HTR-8/SVneo (cell line): ENCODE measurements around the gene CAPN13.

Source experiments
- DNase-seq: peaks from one replicate; pipeline ENCODE4 v3.0.0; 2011; ENCODE audit warnings: low spot score, mixed read lengths; ENCODE audit not compliant: insufficient read length
- FAIRE-seq: peaks from 2 replicates; lab custom pipeline; 2011; peaks lifted over from hg19 to GRCh38; lab: Jason Lieb, UNC

CAPN13 gene

DNA sequence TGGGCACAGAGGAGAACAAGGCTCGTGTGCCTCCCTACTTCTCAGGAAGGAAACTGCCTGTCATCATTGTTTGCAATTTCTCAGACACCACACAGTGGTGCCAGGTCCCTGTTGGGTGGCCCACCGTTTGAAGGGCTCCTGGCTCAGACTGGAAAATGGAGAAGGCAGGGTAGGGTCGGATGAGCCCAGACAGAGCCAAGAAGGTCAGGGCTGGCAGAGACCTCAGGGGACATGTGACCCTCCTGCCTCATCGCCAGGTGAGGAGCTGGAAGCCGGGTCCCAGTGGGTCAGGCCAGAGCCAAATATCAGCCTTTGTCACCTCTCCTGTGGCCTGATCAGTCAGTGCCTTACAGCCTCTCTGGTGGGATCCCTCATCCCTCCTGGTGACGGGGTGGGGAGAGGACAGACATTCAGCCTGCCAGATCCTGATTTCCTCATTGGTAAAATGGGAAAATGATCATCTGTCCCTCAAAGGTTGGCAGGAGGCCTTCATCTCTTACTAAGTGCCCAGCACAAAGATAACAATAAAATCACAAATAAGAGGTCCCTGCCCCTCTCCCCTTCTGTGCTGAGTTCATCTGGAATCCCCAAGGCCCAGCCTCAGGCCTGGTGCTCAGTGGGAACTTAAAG lies 117.6 kb downstream of the CAPN13 start:
- DNase-seq = no peak
- no peak for FAIRE-seq

DNA sequence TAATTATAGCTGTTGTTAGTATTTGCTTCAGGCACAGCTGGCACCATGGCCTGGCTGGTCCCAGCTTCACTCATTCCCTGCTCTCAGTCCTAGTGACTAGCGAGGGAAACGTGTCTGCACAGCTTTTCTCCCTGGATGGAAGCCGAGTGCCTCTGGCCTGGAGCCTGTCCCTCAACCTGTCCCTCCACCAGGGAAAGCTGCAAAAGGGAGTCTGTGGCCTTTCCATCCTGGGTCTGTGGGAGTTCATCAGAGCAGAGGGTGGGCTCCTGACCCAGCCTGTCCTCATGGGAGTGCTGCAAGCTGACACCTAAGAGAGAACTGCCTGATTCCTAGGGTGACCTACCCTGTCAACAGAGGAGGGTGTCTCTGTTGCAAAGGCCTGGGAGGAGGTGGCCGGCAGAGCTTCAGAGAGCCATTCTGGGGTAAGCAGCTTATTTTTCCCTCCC lies 118.3 kb downstream of the CAPN13 start:
- no peak for DNase-seq
- no peak for FAIRE-seq

DNA sequence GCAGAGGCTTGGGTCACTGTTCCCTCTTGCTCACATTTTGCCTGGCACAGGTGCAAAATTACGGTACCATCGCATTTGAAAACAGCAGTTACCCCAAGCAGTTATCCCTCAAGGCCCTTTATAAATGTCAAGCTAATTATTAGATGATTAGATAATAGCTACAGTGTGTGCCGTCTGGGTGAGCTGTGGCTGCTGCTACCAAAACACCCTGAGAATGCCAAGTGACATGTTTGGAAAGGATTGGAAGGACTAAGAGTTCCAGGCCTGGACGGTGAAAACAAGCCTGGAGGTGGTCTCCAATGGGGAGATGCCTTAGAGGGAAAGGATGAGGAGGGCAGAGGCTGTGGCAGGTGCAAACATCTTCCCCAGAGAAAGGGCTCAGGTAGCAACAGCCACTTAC lies 120.6 kb downstream of the CAPN13 start:
- FAIRE-seq = no peak
- DNase-seq = no peak

DNA sequence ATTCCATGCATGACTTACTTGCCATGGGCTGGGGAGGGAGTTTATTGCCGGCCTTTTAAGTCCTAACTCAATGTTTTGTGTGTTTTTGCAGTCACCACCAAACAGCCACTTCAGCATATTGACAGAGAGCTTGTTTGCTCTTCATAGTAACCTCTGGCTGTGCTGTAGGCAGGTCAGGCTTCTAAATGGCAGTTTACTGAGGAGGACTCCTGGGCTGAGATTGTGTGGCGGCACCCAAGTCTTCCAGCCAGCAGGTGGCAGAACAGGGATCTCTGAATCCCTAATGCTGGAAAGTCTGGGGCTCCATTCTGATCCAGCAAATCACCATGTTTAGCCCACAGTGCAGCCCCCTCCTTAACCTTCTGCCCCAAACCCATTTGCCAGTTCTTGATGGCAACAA lies 121.2 kb downstream of the CAPN13 start:
- DNase-seq (no peak), FAIRE-seq (no peak)

DNA sequence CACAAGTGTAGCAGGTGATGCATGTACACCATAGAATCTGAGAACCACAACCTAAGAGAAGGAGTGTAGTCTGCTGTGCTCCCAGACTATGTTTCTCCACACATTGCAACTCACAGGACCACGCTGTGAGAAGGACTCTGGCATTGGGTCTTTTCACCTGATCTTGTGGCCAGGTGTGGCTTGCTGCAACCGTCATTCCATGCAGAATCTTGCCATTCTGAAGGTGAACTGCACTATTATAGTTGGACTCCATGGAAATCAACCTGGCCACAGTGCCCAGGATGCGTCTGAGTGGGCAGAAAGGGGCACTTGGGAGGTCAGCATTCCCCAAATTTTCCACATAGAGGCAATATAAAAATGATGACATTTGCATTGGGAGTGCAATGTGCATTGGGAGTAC lies 122.2 kb downstream of the CAPN13 start:
- FAIRE-seq = no peak
- no peak for DNase-seq

DNA sequence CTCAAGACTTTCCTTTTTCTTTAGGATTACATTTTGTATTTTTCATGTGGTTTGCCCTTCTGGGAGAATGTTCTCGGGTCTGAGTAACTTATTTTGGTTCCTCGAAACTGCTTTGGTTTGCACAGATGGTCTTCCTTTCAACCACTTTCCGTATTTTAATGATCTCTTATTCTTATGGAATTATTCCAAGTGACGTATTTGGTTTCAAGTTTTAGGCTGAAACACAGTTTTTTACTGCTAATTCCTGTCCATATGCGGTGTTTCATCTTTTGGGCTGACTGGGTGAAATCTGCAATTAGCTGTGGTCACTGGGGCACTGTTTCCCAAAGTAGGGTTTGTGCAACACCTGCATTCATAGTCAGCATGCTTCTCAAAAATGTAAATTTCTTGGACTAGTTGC lies 122.7 kb downstream of the CAPN13 start:
- DNase-seq (no peak), FAIRE-seq (no peak)

DNA sequence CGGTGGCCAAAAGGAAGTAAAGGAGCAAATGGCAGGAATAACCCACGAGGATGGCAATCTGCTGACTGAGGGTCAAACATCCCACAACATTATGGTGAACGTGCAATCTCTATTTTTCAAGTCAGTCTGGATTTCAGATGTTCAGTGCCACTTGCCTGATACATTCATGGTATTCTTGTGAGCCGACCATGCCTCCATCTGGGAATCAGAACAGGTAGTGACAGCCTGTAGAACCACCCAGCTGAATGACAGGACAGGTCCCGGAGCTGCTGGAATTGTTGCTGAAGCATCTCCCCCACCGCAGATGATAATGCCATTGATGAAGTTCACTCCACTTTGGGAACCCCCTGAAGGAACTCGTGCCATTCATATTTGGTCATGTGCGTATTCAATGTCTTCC lies 123.2 kb downstream of the CAPN13 start:
- DNase-seq = no peak
- no peak for FAIRE-seq

DNA sequence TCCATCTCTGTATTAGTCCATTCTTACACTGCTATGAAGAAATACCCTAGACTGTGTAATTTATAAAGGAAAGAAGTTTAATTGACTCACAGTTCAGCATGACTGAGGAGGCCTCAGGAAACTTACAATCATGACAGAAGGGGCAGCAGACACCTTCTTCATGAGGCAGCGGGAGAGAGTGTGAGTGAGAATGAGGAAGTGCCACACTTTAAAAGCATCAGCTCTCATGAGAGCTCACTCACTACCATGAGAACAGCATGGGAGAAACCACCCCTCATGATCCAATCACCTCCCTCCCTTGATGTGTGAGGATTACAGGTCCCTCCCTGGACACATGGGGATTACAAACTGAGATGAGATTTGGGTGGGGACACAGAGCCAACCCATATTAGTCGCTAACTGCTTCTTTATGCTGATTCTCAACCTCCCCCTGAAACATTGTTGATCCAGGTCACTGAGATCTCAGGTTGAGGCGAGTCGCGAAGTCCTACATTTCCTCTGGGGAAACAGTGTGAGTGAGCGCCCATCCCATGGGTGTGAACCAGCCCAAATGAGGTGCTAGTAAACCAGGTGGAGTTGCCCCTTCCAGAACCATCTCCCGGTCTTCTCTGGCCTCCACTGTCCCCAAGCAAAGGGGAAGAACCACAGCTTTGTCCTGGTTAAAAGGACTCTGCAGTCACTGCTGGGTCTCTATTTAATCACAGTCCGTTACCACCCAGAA lies 123.8 kb downstream of the CAPN13 start:
- DNase-seq (no peak), FAIRE-seq (no peak)

DNA sequence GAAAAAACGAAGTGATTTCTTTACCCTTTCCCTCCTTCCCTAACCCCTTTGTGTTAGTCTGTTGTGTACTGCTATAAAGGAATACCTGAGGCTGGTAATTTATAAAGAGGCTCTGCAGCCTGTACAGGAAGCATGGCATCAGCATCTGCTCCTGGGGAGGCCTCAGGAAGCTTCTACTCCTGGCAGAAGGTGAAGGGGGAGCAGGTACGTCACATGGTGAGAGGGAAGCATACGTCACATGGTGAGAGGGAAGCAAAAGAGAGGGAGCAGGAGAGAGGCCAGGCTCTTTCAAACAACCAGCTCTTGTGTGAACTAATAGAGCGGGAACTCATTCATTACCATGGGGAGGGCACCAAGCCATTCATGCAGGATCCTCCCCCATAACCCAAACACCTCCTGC lies 126.2 kb downstream of the CAPN13 start:
- no peak for FAIRE-seq
- no peak for DNase-seq

DNA sequence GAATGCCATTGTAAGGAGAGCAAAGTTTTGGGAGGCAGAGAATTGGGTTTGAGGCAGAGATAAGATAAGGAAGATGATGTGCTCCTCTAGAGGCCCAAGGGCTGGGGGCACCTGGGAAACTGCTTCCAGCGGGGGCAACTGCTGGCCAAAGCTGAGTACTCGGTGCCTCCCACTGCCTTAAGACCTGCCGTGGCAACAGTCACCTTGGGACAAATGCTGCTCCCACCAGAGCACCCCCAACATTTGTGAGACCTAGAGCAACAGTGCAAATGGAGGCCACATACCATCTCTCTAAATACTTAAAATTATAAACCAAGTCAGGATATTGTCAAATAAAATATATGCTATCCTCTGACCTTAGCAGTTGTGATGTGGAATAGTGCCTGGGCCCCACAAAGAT lies 127.1 kb downstream of the CAPN13 start:
- DNase-seq (no peak), FAIRE-seq (no peak)

DNA sequence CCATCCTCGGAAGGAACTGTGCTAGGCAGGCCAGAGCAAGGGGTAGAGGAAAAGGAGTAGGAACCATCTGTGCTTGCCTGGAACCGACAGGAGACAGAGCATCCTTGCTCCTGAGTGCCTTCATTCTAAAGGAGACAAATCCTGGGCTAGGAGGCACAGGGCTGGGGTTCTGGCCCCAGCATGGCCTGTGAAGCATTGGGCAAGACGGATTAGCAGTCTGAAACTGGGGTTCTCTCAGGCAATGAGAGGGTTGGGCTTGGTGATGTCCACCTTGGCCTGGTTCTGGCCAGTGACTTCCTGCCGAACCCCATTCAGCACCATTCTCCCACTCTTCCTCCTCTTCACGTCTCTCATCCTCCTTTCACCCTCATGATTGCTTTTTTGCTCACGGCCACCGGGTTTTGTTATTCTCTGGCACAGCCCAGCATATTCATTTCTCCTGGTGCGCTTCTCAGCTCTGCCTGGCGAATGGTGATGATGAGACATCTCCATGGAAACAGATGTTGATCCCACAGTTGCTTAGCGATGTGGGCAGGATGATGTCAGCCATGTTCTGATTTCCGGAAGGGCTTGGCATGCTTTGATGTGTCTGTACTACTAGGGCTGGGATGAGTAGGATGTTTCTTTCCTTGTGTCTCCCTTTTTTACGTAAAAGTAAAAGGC lies 127.7 kb downstream of the CAPN13 start:
- FAIRE-seq (no peak), DNase-seq (no peak)

DNA sequence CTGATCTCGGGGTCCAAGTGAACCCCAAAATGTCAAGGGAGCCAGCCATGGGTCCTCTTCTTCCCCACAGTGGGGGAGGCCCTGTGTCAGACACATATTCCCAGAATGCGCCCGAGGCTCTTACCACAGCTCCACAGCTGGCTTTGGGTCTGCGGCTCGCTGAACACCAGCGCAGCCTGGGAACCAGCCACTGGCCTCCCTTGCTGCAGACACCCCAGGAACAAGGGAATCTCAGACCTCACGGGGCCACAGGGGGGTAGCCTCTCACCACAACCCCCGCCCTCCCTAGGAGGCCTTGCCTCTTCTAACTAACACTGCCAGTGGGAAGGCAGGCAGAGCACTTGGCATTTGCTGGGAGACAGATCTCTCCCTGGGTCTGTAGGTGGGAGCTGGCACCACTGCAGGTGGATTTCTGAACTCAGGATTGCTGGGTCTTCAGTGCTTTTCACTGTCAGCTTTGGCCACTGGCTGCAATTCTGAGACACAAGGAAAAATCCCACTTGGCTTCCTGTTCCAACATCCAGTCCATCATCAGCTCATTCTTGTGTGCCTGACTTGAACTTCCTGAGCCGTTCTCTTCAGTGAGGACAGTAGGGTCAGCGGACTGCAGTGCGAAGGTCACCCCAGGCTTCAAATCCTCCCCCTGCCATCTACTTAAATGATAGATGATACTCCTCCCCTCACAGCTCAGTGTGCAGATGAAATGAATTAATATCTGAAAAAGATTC lies 128.7 kb downstream of the CAPN13 start:
- FAIRE-seq (no peak), DNase-seq (no peak)

DNA sequence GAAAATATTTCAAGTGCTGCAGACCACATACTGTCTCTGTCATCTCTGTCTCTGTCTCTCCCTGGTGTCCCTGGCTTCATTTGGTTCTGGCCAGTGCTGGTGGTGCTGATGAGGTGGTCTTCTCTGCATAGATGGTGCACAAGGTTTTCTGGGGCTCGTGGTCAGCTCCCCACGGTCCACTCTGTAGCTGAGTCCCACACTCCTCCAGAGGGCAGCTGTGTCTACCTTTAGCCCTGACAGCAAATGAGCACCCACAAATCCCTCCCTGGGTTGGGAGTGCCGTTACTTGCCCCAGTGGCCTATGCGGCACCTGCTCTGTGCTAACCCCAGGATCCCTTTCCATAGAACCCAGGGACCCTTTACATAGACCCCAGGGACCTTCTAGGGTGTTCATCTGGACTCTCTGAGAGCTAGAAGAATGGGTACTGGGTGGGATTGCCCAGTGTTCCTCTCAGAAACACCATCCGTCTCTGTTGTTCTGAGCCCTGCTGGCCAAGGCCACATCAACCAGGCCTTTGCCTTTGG lies 129.3 kb downstream of the CAPN13 start:
- no peak for DNase-seq
- no peak for FAIRE-seq

DNA sequence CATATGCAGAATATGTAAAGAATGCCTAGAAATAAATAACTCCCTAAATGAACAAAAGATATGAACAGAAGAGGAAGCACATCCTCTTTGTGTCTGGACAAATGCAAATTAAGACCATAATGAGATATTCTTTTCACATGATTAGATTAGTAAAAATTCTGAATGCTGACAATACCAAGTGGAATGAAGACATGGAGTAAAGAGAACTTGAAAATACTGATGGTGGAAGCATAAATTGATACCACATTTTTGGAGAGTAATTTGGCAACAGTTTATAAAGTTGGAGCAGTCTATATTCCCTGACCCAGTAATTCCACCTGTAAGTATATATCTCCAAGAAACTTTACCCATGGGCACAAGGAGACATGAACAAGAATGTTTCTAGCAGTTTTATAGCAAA lies 130.0 kb downstream of the CAPN13 start:
- FAIRE-seq (no peak), DNase-seq (no peak)

DNA sequence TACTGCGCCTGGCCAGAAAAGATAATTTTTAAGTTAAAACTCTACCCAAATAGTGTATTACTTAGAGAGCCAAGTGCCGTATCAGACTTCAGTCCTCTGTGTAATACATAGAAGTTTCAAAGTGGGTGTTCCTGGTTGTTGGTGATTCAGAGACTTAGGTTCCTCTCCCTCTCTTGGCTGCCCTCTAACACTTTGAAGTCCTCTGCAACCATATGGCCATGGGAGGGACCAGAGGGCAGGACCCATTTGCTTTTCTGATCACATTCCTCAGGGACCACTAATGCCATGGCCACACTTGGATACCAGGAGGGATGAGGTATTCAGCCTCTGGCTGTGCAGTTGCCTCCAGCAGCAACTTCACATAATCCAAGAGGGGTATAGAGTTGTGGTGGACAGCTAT lies 131.5 kb downstream of the CAPN13 start:
- no peak for DNase-seq
- no peak for FAIRE-seq

DNA sequence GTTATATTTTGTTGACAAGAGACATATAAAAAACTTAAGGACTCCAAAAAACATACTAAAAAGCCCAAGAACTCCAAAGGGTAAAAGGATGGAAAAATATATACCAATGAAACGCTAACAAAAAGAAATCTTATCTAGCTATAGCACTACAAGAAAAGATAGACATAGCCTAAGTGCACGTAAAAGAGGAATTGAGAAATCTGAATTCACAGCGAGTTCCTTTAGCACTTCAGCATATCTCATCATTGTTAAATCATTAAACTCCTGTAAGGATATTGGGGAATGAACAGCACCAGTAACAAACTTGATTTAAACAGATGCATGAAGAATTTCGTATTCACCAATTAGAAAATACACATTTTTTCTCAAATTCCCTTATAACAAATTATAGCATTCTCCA lies 134.1 kb downstream of the CAPN13 start:
- FAIRE-seq = no peak
- DNase-seq = no peak
